Thoracic aorta endothelial cell (primary cell): ENCODE results near the gene NRIP3. TPM values are rescaled to one million over a fixed set of nuclear protein-coding genes. Genes with fewer than 3 reads are reported as not detected.

ENCODE experiments used
- small RNA-seq: library from RNA; depleted of rRNA; stranded (forward); fragments of <200 nt; gene quantifications from one replicate; pipeline ENCODE3, GENCODE V24; 2012
- total RNA-seq: library from RNA; depleted of rRNA; stranded (reverse); fragments of >200 nt; gene quantifications from 2 replicates; pipeline ENCODE4 v1.2.3, GENCODE V29; 2012

Gene NRIP3
- total RNA-seq, result 16.9 and 20.0 TPM in 2 replicates

DNA sequence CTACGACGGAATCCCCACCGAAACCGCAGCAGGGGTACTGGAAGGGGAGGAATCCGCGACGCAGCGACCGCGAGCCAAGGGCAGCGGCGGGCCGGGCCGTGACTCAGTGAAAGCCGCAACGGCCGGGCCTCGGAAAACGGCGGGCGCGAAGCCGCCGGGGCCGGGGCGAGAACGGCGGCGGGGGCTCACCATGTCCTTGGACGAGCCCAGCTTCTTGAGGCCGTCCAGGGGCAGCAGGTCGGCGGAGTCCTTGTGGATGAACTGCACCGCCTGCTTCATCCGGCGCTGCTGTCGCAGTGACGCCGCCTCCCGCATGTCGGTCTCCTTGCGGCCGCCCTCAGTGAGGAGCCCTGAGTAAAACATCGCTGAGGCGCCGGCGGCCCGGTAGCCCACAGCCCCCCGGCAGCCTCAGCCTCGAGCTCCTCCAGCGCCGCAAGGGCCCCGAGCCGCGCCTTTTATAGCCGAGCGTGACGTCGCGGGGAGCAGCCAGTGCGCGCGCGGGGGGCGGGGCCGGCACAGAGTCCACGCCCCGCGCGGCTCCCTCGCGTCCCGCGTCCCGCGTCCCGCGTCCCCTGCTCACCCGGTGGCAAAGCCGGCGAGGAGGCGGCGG, at the start of gene NRIP3:
TSS of gene NRIP3 (minus strand) at position 429 of the 610 bp plus-strand sequence. CDS start at position 363, 66 bp downstream.

DNA sequence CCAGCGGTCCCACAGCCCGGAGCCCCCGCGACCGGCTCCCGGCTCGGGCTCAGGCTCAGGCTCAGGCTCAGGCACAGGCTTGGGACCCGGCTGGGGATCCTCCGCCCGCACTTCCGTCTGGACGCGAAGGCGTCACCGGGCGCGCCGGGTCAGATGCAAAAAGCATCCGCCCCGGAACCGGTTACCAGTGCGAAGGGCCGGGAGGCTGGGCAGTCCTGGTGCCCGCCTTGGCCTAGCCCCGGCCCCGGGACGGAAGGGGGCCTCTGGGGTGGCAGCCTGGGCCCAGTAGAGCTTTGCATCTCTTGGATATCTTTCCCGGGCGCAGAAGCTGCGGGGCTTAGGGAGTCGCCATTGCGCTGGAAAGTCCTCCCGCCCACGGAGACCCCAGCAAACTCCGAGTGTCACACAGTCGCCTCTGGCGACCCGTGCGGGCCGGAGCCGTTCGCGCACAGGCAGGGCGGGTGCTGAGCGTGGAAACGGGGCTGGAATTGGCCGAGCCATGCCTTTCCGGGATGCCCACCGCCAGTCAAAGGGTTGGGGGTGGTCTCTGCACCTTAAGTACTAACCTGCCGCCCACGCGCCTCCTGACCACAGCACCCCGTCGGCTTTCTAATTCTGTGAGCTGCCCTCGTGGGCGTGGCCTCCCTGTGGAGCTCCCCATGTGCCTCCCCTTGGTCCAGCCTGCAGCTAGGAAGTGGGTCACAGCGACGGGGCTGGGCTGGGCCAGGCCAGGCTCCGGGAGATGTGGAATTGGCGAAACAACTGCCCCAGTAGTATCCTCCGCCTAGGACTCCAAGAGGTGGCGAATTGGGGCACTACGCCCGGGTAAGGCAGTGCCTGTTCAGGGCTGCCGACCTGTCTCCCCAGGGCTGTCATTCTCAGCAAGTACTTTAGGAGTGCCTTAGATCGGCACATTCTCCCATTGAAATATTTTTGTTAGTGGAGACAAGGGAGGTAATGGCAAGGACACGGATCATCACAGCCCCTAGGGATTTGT, 39.2 kb downstream of the NRIP3 start, which contains the start of gene TMEM9B:
TSS of gene TMEM9B (minus strand) at position 119 of the 997 bp plus-strand sequence. CDS start 129 bp downstream, outside the sequence.

GRCh38 chr11:8942518-8943066, 61.2 kb downstream of the NRIP3 start, which contains the start of gene ASCL3:
Gene ASCL3, minus strand, starts transcription at chr11:8943016. Its CDS starts 4,855 bp downstream, at chr11:8938161.

GRCh38 chr11:8932564-8933180, 71.1 kb downstream of the NRIP3 start, which contains the start of gene C11orf16:
Gene C11orf16, minus strand, starts transcription at chr11:8932947. Its CDS starts 639 bp downstream, at chr11:8932308.

Small RNAs within 50 kb of the gene (small RNA-seq; reads per million reads assigned to genes)
- not detected for gene RF00019

Other genes with a start within 250 kb of the NRIP3 start
- 18.3 and 21.9 TPM in 2 replicates for gene AKIP1, start 92.8 kb downstream of the NRIP3 start, total RNA-seq
- gene C11orf16, start 71.1 kb downstream of the NRIP3 start, total RNA-seq, result not detected in 2 replicates
- gene ASCL3, start 61.0 kb downstream of the NRIP3 start, total RNA-seq, result not detected in 2 replicates
- gene TMEM9B, start 39.6 kb downstream of the NRIP3 start, total RNA-seq, result 36.1 and 39.4 TPM in 2 replicates
- gene SCUBE2, start 87.6 kb upstream of the NRIP3 start, total RNA-seq, result 0.50 and 0.80 TPM in 2 replicates